ENCODE results near the gene SLC7A4.
"Not testable (repeated sequence)": the region's sequence is repeated elsewhere in the genome, so short reads cannot be mapped to it uniquely, and the experiment has no call there.

SLC7A4 gene

GRCh38 chr22:21064917-21065864 lies 32.8 kb upstream of the SLC7A4 start:
- no peak for DNase-seq

DNA sequence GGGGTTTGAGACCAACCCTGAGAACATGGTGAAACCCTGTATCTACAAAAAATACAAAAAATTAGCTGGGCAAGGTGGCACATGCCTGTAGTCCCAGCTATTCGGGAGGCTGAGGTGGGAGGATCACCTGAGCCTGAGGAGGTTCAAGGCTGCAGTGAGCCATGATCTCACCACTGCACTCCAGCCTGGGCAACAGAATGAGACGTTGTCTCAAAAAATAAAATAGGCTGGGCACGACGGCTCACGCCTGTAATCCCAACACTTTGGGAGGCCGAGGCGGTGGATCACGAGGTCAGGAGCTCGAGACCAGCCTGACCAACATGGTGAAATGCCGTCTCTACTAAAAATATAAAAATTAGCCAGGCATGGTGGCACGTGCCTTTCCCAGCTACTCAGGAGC lies 32.1 kb upstream of the SLC7A4 start:
- not testable (repeated sequence) for DNase-seq

GRCh38 chr22:21061660-21062321 lies 29.4 kb upstream of the SLC7A4 start:
- not testable (repeated sequence) for DNase-seq

- not testable (repeated sequence) for DNase-seq
Measured at GRCh38 chr22:21060363-21060762, 28.0 kb upstream of the SLC7A4 start.

DNA sequence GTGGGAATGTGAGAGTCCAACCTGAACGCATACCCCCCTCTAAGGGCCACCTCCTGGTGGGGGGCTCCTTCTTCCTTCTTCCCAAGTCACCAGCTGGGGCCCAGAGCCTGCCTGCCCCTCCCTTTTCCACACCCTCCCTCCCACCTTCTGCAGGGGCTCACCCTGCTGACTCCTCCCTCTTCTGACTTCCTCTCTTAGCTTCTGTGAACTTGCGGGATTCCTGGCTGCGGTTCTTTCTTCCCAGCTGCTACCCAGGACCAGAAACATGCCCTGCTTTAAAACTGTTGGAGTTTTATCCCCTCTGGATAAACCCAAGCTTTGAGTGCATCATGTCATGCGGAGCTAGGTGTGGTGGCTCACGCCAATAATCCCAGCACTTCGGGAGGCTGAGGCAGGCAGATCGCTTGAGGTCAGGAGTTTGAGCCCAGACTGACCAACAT lies 23.5 kb upstream of the SLC7A4 start:
- no peak for DNase-seq

DNA sequence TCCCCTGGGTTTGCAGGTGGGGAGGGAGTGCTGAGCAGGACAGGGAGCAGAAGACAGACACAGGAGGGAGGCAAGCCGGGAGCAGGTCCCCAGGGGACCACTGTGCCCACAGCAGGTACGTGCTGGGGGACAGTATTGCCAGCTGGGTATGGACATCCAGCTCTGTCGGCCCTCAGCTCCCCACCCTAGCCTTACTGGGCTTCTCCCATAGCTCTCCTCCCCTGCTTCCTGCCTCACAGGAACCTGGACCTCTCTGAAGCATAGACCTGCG lies 23.1 kb upstream of the SLC7A4 start:
- no peak for DNase-seq

- DNase-seq: no peak
Measured at GRCh38 chr22:21054714-21055563, 22.6 kb upstream of the SLC7A4 start.

- no peak for DNase-seq
Measured at GRCh38 chr22:21054046-21054713, 21.8 kb upstream of the SLC7A4 start.

GRCh38 chr22:21052715-21053459 lies 20.5 kb upstream of the SLC7A4 start:
- no peak for DNase-seq

GRCh38 chr22:21051831-21052400 lies 19.6 kb upstream of the SLC7A4 start:
- DNase-seq: no peak

- DNase-seq: no peak
Measured at GRCh38 chr22:21051145-21051830, 18.9 kb upstream of the SLC7A4 start.

DNA sequence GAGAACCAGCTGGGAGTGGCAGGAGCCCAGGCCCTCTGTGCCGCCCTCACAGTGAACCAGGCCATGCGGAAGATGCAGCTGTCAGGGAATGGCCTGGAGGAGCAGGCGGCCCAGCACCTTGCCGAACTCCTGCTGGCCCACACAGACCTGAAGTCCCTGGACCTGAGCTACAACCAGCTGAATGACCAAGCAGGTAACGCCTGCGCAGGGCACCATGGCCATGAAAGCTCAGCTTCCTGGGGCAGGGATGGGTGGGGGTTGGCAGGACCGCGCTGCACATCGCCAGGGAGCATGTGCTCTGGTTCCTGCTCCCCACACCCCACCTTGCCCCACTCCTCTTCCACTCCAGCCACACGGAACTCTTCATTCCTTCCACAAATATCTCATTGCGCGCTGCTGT lies 16.6 kb upstream of the SLC7A4 start:
- DNase-seq: not testable (repeated sequence)

GRCh38 chr22:21048448-21048847 lies 16.1 kb upstream of the SLC7A4 start:
- DNase-seq: not testable (repeated sequence)

GRCh38 chr22:21047730-21048129 lies 15.4 kb upstream of the SLC7A4 start:
- DNase-seq: no peak

DNA sequence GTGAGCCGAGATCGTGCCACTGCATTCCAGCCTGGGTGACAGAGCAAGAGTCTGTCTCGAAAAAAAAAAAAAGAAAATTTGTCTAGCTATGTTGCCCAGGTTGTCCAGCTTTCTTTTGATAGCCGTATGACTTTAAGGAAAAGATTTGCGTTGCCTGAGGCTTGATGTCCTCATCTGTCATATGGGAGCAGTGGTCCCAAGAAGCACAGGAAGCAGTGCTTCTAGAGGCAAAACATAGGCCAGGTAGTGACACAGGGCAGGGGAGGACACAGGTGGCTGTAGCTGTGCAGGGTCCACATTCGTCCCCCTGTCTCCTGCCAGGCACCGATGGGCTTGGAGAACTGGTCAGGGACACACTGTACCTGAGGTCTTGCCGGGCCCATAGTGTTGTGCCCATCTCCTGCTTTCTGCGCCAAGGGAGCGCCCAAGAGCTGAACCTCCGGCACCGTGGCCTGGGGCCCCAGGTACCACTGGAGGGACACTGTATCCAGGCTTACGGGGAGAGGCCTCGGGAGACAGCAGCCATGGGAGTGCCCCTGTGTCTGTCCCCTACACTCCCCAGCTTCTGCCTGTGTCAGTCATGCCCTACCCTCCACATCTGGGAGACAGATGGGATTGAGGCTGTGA lies 14.8 kb upstream of the SLC7A4 start:
- no peak for DNase-seq

- DNase-seq: peak; percentile 57
Measured at GRCh38 chr22:21045585-21046294, 13.4 kb upstream of the SLC7A4 start, which contains the start of gene LRRC74B. Gene LRRC74B (plus strand): TSS chr22:21045946. CDS start chr22:21045987, 41 bp downstream.

GRCh38 chr22:21044931-21045584 lies 12.7 kb upstream of the SLC7A4 start:
- DNase-seq: no peak

- no peak for DNase-seq
Measured at GRCh38 chr22:21043860-21044535, 11.6 kb upstream of the SLC7A4 start.
